Caco-2 (cell line): ENCODE results near the gene ANO1. TPM values are rescaled to one million over a fixed set of nuclear protein-coding genes. Genes with fewer than 3 reads are reported as not detected.
A peak's percentile ranks its signal among the peaks of the same experiment; 100 is the strongest.

Experiments
- BruUV-seq: library from RNA; stranded (reverse); fragments of 400-500 nt; replicated peaks from 2 replicates; lab custom pipeline; 2021; lab: Mats Ljungman, UMichigan
- CTCF ChIA-PET: fragments of 300-600 bp; sonication (Branson Sonifier 250); formaldehyde crosslinking; loops from one replicate; lab custom pipeline; 2022; ENCODE audit warnings: antibody characterized with exemption; lab: Charles Lee
- POLR2A ChIA-PET: fragments of 300-600 bp; sonication (Branson Sonifier 250); formaldehyde crosslinking; loops from one replicate; lab custom pipeline; 2022; ENCODE audit warnings: antibody characterized with exemption; lab: Charles Lee
- DNase-seq, 2 experiments: peaks; one replicate each; pipeline versions ENCODE4 v3.0.0 to v3.0.0-alpha.2; 2020 to 2022
- H3K27me3 ChIP-seq: replicated peaks from 2 replicates; pipeline ENCODE4 v1.6.0; 2011; ENCODE audit warnings: low read length; ENCODE audit not compliant: control insufficient read depth, insufficient read depth
- H3K36me3 ChIP-seq: 2 replicates; pipeline ENCODE4 v1.5.1; 2011; ENCODE audit warnings: low read length; ENCODE audit not compliant: control insufficient read depth, insufficient read depth
- H3K4me1 ChIP-seq: fragments of 250-450 bp; sonication (Bioruptor Pico); 2 replicates; pipeline ENCODE4 v1.5.1; 2020; ENCODE audit warnings: mild to moderate bottlenecking
- H3K4me3 ChIP-seq: 2 replicates; pipeline ENCODE4 v1.5.1; 2011; ENCODE audit warnings: low read depth, mild to moderate bottlenecking, control low read depth, low read length
- H3K9me3 ChIP-seq: fragments of 250-450 bp; sonication (Bioruptor Pico); 2 replicates; pipeline ENCODE4 v1.5.1; 2020; ENCODE audit warnings: mild to moderate bottlenecking, moderate library complexity
- H3K27ac Mint-ChIP-seq: one replicate; pipeline ENCODE4 v1.8.0; 2022; ENCODE audit warnings: mixed read lengths; ENCODE audit not compliant: unreplicated experiment
- H3K27me3 Mint-ChIP-seq: one replicate; pipeline ENCODE4 v1.8.0; 2022; ENCODE audit warnings: mixed read lengths; ENCODE audit not compliant: insufficient read depth, unreplicated experiment
- H3K36me3 Mint-ChIP-seq: one replicate; pipeline ENCODE4 v1.8.0; 2022; ENCODE audit warnings: mild to moderate bottlenecking, mixed read lengths; ENCODE audit not compliant: insufficient read depth, unreplicated experiment
- H3K4me1 Mint-ChIP-seq: one replicate; pipeline ENCODE4 v1.8.0; 2022; ENCODE audit warnings: low read depth, mixed read lengths; ENCODE audit not compliant: unreplicated experiment
- H3K4me3 Mint-ChIP-seq: one replicate; pipeline ENCODE4 v1.8.0; 2022; ENCODE audit warnings: mild to moderate bottlenecking, moderate library complexity, mixed read lengths; ENCODE audit not compliant: unreplicated experiment
- H3K9me3 Mint-ChIP-seq: one replicate; pipeline ENCODE4 v1.8.0; 2022; ENCODE audit warnings: mixed read lengths; ENCODE audit not compliant: unreplicated experiment
- intact Hi-C: fragments of 100-400 bp; cut with micrococcal nuclease; formaldehyde crosslinking; loops from one replicate; pipeline ENCODE4 v1.10.0; 2022; ENCODE audit not compliant: unreplicated experiment
- total RNA-seq: library from RNA; stranded (reverse); gene quantifications from 2 replicates; pipeline ENCODE4 v1.2.3, GENCODE V29; 2022
- TF ChIP-seq, protein P1 (sequence below), 2 experiments: fragments of 200-600 bp in 1 of 2; IDR thresholded peaks; 1 replicate in 1 of 2; 2 replicates in 1 of 2; pipeline versions ENCODE4 v1.5.1 to v1.8.0; 2011 to 2022; ENCODE audit warnings: antibody characterized with exemption in 1 of 2, control low read depth in 1 of 2, inconsistent platforms in 1 of 2, low read depth in 1 of 2, low read length in 1 of 2, mild to moderate bottlenecking in 1 of 2, moderate library complexity in 1 of 2; ENCODE audit not compliant: insufficient read depth in 1 of 2, severe bottlenecking in 1 of 2, unreplicated experiment in 1 of 2

ANO1 gene
- total RNA-seq, 1 experiment from 2014 or later = 8.4 TPM

- Mint-ChIP-seq H3K9me3 (no peaks in the 10 kb centered on the region), H3K4me1 (peaks cover 23% of the 10 kb centered on the region), H3K27ac (no peak overlapping the region), H3K36me3 (no peaks in the 10 kb centered on the region), H3K27me3 (no peaks in the 10 kb centered on the region), H3K4me3 (no peak overlapping the region)
- Histone ChIP-seq H3K27me3 (no peaks in the 10 kb centered on the region), H3K4me3 (no peak overlapping the region), H3K9me3 (no peaks in the 10 kb centered on the region), H3K36me3 (no peaks in the 10 kb centered on the region), H3K4me1 (peaks cover 26% of the 10 kb centered on the region)
- POLR2A ChIA-PET = no interaction called here
- intact Hi-C loops = no loop called here
- BruUV-seq = no TSS peak
- TF ChIP-seq, protein P1, sequence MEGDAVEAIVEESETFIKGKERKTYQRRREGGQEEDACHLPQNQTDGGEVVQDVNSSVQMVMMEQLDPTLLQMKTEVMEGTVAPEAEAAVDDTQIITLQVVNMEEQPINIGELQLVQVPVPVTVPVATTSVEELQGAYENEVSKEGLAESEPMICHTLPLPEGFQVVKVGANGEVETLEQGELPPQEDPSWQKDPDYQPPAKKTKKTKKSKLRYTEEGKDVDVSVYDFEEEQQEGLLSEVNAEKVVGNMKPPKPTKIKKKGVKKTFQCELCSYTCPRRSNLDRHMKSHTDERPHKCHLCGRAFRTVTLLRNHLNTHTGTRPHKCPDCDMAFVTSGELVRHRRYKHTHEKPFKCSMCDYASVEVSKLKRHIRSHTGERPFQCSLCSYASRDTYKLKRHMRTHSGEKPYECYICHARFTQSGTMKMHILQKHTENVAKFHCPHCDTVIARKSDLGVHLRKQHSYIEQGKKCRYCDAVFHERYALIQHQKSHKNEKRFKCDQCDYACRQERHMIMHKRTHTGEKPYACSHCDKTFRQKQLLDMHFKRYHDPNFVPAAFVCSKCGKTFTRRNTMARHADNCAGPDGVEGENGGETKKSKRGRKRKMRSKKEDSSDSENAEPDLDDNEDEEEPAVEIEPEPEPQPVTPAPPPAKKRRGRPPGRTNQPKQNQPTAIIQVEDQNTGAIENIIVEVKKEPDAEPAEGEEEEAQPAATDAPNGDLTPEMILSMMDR (IDR thresholded peaks at IDR 0.05; ENCODE audit: insufficient read depth in 1 of 2, low read depth in 1 of 2, low read length in 1 of 2, severe bottlenecking in 1 of 2, unreplicated experiment in 1 of 2) = no peak
- DNase-seq = peak in 1 of 2 experiments; percentile 12
- CTCF ChIA-PET = interaction anchor here (1.2 kb wide), 1 partner anchor 125 kb away, joined by 4 read pairs; no protein-coding TSS in a partner anchor
Observed at GRCh38 chr11:70071996-70072395, 6.1 kb upstream of the ANO1 start.

DNA sequence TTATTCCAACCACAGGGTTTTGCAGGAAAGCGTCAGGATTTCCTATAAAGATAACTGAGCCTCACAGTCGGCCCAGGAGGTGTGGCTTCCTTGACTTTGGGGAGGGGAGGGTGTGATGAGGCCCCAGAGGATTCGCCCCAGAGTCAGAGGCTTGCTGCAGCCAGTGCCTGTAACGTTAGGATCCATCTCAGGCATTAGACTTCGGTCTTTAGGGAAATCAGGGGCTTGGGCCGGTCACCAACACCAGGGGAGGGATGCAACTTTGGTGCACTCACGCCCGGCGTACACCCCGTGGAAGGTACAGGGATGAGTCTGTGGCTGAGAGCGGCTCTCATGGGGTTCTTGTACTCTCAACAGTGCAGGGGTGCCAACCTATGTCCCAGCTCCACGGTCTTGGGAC, 5.7 kb upstream of the ANO1 start:
- no peaks in the 10 kb centered on the region for H3K9me3 Mint-ChIP-seq
- H3K4me1 Mint-ChIP-seq = peaks cover 22% of the 10 kb centered on the region
- intact Hi-C loops = no loop called here
- H3K4me3 ChIP-seq = no peak overlapping the region
- ChIA-PET POLR2A (no interaction called here), CTCF (interaction anchor here (1.2 kb wide), 1 partner anchor 125 kb away, joined by 4 read pairs; no protein-coding TSS in a partner anchor)
- H3K27ac Mint-ChIP-seq = no peak overlapping the region
- no peak overlapping the region for H3K4me3 Mint-ChIP-seq
- BruUV-seq = no TSS peak
- no peaks in the 10 kb centered on the region for H3K27me3 ChIP-seq
- H3K27me3 Mint-ChIP-seq = no peaks in the 10 kb centered on the region
- peak in 1 of 2 experiments; percentile 21 for DNase-seq
- TF ChIP-seq, protein P1 (IDR thresholded peaks at IDR 0.05; ENCODE audit: insufficient read depth in 1 of 2, low read depth in 1 of 2, low read length in 1 of 2, severe bottlenecking in 1 of 2, unreplicated experiment in 1 of 2) = no peak
- H3K4me1 ChIP-seq = peaks cover 23% of the 10 kb centered on the region
- H3K36me3 Mint-ChIP-seq = no peaks in the 10 kb centered on the region
- no peaks in the 10 kb centered on the region for H3K9me3 ChIP-seq
- H3K36me3 ChIP-seq = no peaks in the 10 kb centered on the region

GRCh38 chr11:70072861-70073755, 5.0 kb upstream of the ANO1 start:
- H3K4me1 Mint-ChIP-seq = peaks cover 15% of the 10 kb centered on the region
- H3K9me3 Mint-ChIP-seq = no peaks in the 10 kb centered on the region
- H3K4me3 ChIP-seq = no peak overlapping the region
- no TSS peak for BruUV-seq
- no peak overlapping the region for H3K4me3 Mint-ChIP-seq
- H3K36me3 Mint-ChIP-seq = no peaks in the 10 kb centered on the region
- no peaks in the 10 kb centered on the region for H3K9me3 ChIP-seq
- H3K27me3 Mint-ChIP-seq = peaks cover 2% of the 10 kb centered on the region
- peaks cover 22% of the 10 kb centered on the region for H3K4me1 ChIP-seq
- no peaks in the 10 kb centered on the region for H3K36me3 ChIP-seq
- peak in 1 of 2 experiments; percentile 27 for DNase-seq
- no peak overlapping the region for H3K27ac Mint-ChIP-seq
- intact Hi-C loops = no loop called here
- TF ChIP-seq, protein P1 (IDR thresholded peaks at IDR 0.05; ENCODE audit: insufficient read depth in 1 of 2, low read depth in 1 of 2, low read length in 1 of 2, severe bottlenecking in 1 of 2, unreplicated experiment in 1 of 2) = no peak
- H3K27me3 ChIP-seq = peaks cover 1% of the 10 kb centered on the region; the same call in 1 of the 2 replicates
- CTCF ChIA-PET = interaction anchor here (0.6 to 1.2 kb wide), 2 partner anchors 126 to 233 kb away, joined by 4 to 6 read pairs; no protein-coding TSS in a partner anchor
- POLR2A ChIA-PET = no interaction called here
